H1 (cell line): ENCODE data around the gene TBC1D24. TPM values are rescaled to one million over a fixed set of nuclear protein-coding genes. Genes with fewer than 3 reads are reported as not detected.

Experiments
- CHD7 ChIP-seq: fragments of 300-600 bp; sonication (generic); IDR thresholded peaks from 2 replicates; pipeline ENCODE4 v1.7.1; 2012; ENCODE audit warnings: low read length, moderate library complexity, mild to moderate bottlenecking, inconsistent platforms; ENCODE audit not compliant: insufficient replicate concordance
- polyA plus RNA-seq, 7 experiments: library from polyadenylated mRNA; depleted of rRNA in 3 of 7; stranded (reverse) in 5 of 7; unstranded in 2 of 7; fragments of >200 nt in 5 of 7; fragments of 200-250 nt in 2 of 7; gene quantifications; 1 replicate in 5 of 7; 2 replicates in 1 of 7; 4 replicates in 1 of 7; pipeline versions ENCODE4 v1.2.1 to v1.2.3, GENCODE V29; 2011 to 2013; ENCODE audit warnings: missing spikeins in 2 of 7, mixed read lengths in 2 of 7
- total RNA-seq: library from RNA; stranded (reverse); fragmentation: NEBNext Ultra II Directional; extraction: Animal tissue kit (Norgen Biotek cat#: 25700); gene quantifications from 2 replicates; pipeline ENCODE4 v1.2.1, GENCODE V29; 2021

The TBC1D24 gene
- total and polyA plus RNA-seq, 2 of the 8 experiments (the other 6 are each of a cell fraction or from before 2014, with no cell fraction given) = 8.7 to 21.5 TPM

DNA sequence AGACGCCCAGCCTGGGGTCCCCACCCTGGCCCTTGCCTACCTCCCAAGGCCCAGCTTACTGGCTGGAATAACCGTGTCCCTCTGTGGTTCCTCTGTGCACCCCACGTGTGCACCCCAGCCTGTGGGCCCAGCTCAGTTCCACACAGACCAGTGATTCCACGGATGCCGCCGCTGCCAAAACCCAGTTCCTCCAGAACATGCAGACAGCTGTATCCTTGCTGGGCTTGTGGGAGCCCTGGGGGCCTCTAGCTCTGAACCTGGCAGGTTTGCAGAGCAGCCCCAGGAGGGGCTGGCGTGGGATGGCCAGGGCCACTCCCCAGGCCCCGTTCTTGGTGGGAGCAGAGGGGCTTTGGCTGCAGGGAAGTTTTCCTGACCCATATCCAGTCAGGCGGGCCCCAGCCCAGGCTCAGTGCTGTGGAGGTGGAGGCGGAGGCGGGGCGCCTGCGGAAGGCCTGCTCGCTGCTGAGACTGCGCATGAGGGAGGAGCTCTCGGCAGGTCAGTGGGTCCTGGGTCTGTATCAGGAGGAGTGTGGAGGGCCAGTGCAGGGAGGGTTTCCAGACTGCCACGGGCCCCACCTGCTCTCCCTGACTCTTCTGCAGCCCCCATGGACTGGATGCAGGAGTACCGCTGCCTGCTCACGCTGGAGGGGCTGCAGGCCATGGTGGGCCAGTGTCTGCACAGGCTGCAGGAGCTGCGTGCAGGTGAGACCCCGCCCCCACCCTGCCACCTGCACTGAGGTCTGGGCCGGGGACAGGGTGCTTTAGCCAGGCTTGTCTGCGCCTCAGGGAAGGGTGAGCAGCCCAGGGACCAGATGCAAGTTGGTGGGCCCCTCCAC, 12.7 kb upstream of the TBC1D24 start (continued):
- TF ChIP-seq CHD7 = no peak
